HEK293 (cell line): ENCODE measurements around the gene TTC23.

Source experiments
- CTCF ChIA-PET: fragments of 350-600 bp; formaldehyde crosslinking; extraction: SDS; loops from one replicate; lab custom pipeline; 2021; ENCODE audit warnings: antibody characterized with exemption; lab: Yijun Ruan, JAX
- POLR2A ChIA-PET: fragments of 300-600 bp; formaldehyde crosslinking; extraction: SDS; loops from one replicate; lab custom pipeline; 2020; ENCODE audit warnings: antibody characterized with exemption, inconsistent platforms; lab: Yijun Ruan, JAX
- H3K27ac ChIP-seq: fragments of 200-500 bp; sonication (Bioruptor generic); 2 replicates; pipeline ENCODE4 v1.5.1; 2014; ENCODE audit warnings: low read depth, low read length, control low read depth, inconsistent platforms; ENCODE audit errors: extremely low read depth
- H3K36me3 ChIP-seq, 2 experiments: fragments of 200-500 bp in 1 of 2; sonication (Bioruptor generic) in 1 of 2; 1 replicate in 1 of 2; 2 replicates in 1 of 2; pipeline ENCODE4 v1.5.1; 2014 to 2017; ENCODE audit warnings: inconsistent platforms in 2 of 2, low read length in 2 of 2; ENCODE audit not compliant: control insufficient read depth in 2 of 2, insufficient read depth in 1 of 2
- H3K4me1 ChIP-seq: fragments of 200-500 bp; sonication (Bioruptor generic); 2 replicates; pipeline ENCODE4 v1.5.1; 2014; ENCODE audit warnings: mild to moderate bottlenecking, low read length, inconsistent platforms; ENCODE audit not compliant: control insufficient read depth, insufficient read depth
- H3K4me3 ChIP-seq: 2 replicates; pipeline ENCODE4 v1.5.1; 2011; ENCODE audit warnings: low read depth, mild to moderate bottlenecking, control low read depth, low read length, moderate library complexity
- H3K9me3 ChIP-seq: fragments of 200-500 bp; sonication (Bioruptor generic); 2 replicates; pipeline ENCODE4 v1.5.1; 2014; ENCODE audit warnings: low read depth, low read length, inconsistent platforms; ENCODE audit not compliant: control insufficient read depth, insufficient read depth
- GLI4 ChIP-seq: fragments of 450-650 bp; formaldehyde crosslinking; IDR thresholded peaks from 2 replicates; pipeline ENCODE4 v1.5.1; 2016; ENCODE audit warnings: missing biosample characterization, missing genetic modification characterization
- MEIS1 ChIP-seq: sonication (generic); formaldehyde crosslinking; IDR thresholded peaks from 2 replicates; pipeline ENCODE4 v1.8.1; 2022; ENCODE audit warnings: missing genetic modification reagents, mild to moderate bottlenecking, borderline replicate concordance
- PRDM1 ChIP-seq: fragments of 450-650 bp; formaldehyde crosslinking; IDR thresholded peaks from 2 replicates; pipeline ENCODE4; 2016; ENCODE audit warnings: missing biosample characterization, missing genetic modification characterization
- SP7 ChIP-seq: fragments of 450-650 bp; formaldehyde crosslinking; IDR thresholded peaks from 2 replicates; pipeline ENCODE4 v1.5.1; 2016; ENCODE audit warnings: missing biosample characterization, missing genetic modification characterization
- ZBTB11 ChIP-seq: fragments of 450-650 bp; formaldehyde crosslinking; conservative IDR thresholded peaks from 2 replicates; pipeline ENCODE4 v1.5.1; 2016; ENCODE audit warnings: low read depth, missing biosample characterization, missing genetic modification characterization
- ZNF221 ChIP-seq: fragments of 450-650 bp; formaldehyde crosslinking; IDR thresholded peaks from 2 replicates; pipeline ENCODE4 v1.5.1; 2017; ENCODE audit warnings: missing biosample characterization, missing genetic modification characterization, borderline replicate concordance
- ZNF302 ChIP-seq: fragments of 450-650 bp; formaldehyde crosslinking; IDR thresholded peaks from 2 replicates; pipeline ENCODE4 v1.5.1; 2016; ENCODE audit warnings: missing biosample characterization, missing genetic modification characterization, low read depth
- ZNF391 ChIP-seq: fragments of 450-650 bp; formaldehyde crosslinking; IDR thresholded peaks from 2 replicates; pipeline ENCODE4 v1.5.1; 2016; ENCODE audit warnings: low read depth, missing biosample characterization, missing genetic modification characterization, borderline replicate concordance
- ZNF488 ChIP-seq: fragments of 450-650 bp; formaldehyde crosslinking; IDR thresholded peaks from 2 replicates; pipeline ENCODE4 v1.5.1; 2016; ENCODE audit warnings: missing biosample characterization, missing genetic modification characterization
- ZNF555 ChIP-seq: fragments of 450-650 bp; formaldehyde crosslinking; conservative IDR thresholded peaks from 2 replicates; pipeline ENCODE4 v1.5.1; 2017; ENCODE audit warnings: missing biosample characterization, mild to moderate bottlenecking, missing genetic modification characterization, inconsistent platforms
- ZNF747 ChIP-seq: fragments of 450-650 bp; formaldehyde crosslinking; IDR thresholded peaks from 2 replicates; pipeline ENCODE4 v1.5.1; 2016; ENCODE audit warnings: missing biosample characterization, missing genetic modification characterization
- TF ChIP-seq, protein P1 (sequence below): fragments of 450-650 bp; formaldehyde crosslinking; IDR thresholded peaks from 2 replicates; pipeline ENCODE4 v1.5.1; 2016; ENCODE audit warnings: missing biosample characterization, missing genetic modification characterization, borderline replicate concordance
- TF ChIP-seq, protein P2 (sequence below): fragments of 450-650 bp; formaldehyde crosslinking; IDR thresholded peaks from 2 replicates; pipeline ENCODE4 v1.5.1; 2017; ENCODE audit warnings: missing biosample characterization, missing genetic modification characterization
- TF ChIP-seq, protein P3 (sequence below): fragments of 450-650 bp; formaldehyde crosslinking; IDR thresholded peaks from 2 replicates; pipeline ENCODE4 v1.5.1; 2016; ENCODE audit warnings: missing biosample characterization, missing genetic modification characterization

The TTC23 gene

DNA sequence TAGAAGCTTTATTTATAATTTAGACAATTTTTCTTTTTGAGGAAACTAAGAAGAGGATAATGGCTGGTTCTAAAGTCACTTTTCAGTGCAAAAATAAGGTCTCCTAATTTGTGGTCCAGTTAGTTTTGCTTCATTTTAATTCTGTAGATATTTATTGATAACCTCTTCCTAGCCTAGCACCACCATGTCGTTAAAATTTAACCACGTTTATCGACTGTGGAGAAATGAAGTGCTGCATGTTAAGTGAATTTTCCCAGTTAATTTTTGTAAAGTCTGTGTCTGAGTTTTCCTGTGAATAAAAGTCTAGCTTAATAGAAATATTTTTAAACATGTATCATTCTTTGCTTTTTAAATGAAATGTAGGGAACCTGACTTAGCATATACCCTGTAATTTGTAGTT, 18.6 kb upstream of the TTC23 start (continued):
- TF ChIP-seq, protein P1, sequence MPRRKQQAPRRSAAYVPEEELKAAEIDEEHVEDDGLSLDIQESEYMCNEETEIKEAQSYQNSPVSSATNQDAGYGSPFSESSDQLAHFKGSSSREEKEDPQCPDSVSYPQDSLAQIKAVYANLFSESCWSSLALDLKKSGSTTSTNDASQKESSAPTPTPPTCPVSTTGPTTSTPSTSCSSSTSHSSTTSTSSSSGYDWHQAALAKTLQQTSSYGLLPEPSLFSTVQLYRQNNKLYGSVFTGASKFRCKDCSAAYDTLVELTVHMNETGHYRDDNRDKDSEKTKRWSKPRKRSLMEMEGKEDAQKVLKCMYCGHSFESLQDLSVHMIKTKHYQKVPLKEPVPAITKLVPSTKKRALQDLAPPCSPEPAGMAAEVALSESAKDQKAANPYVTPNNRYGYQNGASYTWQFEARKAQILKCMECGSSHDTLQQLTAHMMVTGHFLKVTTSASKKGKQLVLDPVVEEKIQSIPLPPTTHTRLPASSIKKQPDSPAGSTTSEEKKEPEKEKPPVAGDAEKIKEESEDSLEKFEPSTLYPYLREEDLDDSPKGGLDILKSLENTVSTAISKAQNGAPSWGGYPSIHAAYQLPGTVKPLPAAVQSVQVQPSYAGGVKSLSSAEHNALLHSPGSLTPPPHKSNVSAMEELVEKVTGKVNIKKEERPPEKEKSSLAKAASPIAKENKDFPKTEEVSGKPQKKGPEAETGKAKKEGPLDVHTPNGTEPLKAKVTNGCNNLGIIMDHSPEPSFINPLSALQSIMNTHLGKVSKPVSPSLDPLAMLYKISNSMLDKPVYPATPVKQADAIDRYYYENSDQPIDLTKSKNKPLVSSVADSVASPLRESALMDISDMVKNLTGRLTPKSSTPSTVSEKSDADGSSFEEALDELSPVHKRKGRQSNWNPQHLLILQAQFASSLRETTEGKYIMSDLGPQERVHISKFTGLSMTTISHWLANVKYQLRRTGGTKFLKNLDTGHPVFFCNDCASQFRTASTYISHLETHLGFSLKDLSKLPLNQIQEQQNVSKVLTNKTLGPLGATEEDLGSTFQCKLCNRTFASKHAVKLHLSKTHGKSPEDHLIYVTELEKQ: no peak

DNA sequence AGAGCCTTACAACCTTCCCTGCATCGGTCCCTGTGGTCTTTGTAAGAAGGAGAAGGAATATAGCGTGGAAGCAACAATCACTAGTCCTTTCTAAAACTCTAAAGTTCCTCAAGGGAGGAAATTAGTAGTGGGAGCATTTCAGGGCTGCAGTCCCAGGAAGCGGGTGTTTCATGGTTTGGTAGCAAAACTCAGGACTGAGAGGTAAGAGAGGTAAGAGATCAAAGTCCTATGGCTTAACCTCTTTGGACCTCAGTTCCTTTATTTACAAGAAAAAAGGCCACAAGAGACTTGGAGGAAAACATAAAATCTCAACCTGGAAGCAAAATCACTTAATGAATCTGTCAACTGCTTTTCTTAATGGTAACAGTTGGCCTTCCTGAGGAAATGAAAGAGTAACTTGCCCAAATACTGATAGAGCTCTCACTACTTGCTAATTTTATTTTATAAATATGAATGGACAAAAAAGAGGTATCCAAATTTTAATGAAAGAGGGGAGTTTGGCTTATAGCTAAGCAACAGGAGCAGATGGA, 16.2 kb upstream of the TTC23 start:
- CTCF ChIA-PET: interaction anchor here (0.6 to 2.1 kb wide), 2 partner anchors 386 to 439 kb away, joined by 3 to 6 read pairs; no protein-coding TSS in a partner anchor
- H3K27ac ChIP-seq: no peak overlapping the region
- peaks cover 5 to 10% of the 10 kb centered on the region in 2 experiments; a peak in 2 of 3 replicates for H3K36me3 ChIP-seq
- H3K4me3 ChIP-seq: no peak overlapping the region
- H3K4me1 ChIP-seq: peaks cover 12% of the 10 kb centered on the region
- POLR2A ChIA-PET: interaction anchor here (1.0 kb wide), 1 partner anchor 468 kb away, joined by 3 read pairs; the partner anchor contains the start of gene LYSMD4
- no peaks in the 10 kb centered on the region for H3K9me3 ChIP-seq
- TF ChIP-seq ZNF221 (tag by site-specific recombination): no peak
- TF ChIP-seq ZNF302: no peak
- TF ChIP-seq MEIS1: no peak
- TF ChIP-seq PRDM1 (tag by site-specific recombination): no peak
- no peak for TF ChIP-seq ZNF747
- no peak for TF ChIP-seq ZNF555 (tag by site-specific recombination)
- no peak for TF ChIP-seq ZNF391 (tag by site-specific recombination)
- no peak for TF ChIP-seq GLI4 (tag by site-specific recombination)
- TF ChIP-seq, protein P2, sequence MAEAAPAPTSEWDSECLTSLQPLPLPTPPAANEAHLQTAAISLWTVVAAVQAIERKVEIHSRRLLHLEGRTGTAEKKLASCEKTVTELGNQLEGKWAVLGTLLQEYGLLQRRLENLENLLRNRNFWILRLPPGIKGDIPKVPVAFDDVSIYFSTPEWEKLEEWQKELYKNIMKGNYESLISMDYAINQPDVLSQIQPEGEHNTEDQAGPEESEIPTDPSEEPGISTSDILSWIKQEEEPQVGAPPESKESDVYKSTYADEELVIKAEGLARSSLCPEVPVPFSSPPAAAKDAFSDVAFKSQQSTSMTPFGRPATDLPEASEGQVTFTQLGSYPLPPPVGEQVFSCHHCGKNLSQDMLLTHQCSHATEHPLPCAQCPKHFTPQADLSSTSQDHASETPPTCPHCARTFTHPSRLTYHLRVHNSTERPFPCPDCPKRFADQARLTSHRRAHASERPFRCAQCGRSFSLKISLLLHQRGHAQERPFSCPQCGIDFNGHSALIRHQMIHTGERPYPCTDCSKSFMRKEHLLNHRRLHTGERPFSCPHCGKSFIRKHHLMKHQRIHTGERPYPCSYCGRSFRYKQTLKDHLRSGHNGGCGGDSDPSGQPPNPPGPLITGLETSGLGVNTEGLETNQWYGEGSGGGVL (tag by site-specific recombination): no peak
- no peak for TF ChIP-seq ZNF488 (tag by site-specific recombination)
- no peak for TF ChIP-seq SP7
- TF ChIP-seq, protein P3, sequence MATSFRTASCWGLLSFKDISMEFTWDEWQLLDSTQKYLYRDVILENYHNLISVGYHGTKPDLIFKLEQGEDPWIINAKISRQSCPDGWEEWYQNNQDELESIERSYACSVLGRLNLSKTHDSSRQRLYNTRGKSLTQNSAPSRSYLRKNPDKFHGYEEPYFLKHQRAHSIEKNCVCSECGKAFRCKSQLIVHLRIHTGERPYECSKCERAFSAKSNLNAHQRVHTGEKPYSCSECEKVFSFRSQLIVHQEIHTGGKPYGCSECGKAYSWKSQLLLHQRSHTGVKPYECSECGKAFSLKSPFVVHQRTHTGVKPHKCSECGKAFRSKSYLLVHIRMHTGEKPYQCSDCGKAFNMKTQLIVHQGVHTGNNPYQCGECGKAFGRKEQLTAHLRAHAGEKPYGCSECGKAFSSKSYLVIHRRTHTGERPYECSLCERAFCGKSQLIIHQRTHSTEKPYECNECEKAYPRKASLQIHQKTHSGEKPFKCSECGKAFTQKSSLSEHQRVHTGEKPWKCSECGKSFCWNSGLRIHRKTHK: no peak
- no peak for TF ChIP-seq ZBTB11 (tag by site-specific recombination)
